ENCODE results near the gene KNL1.

The KNL1 gene

GRCh38 chr15:40684381-40684780, 90.3 kb downstream of the KNL1 start:
- no peak for TF ChIP-seq CTCF (IDR thresholded peaks at IDR 0.05; ENCODE audit: low read depth, low read length, missing control alignments)
- no peak for DNase-seq
- Histone ChIP-seq H3K27me3 (replicated peaks) (no peaks in the 10 kb centered on the region), H3K27ac (no peak overlapping the region), H3K36me3 (replicated peaks) (no peaks in the 10 kb centered on the region), H3K4me3 (ENCODE audit: low read depth, low read length) (no peak overlapping the region)
- in situ Hi-C loops (cut with HindIII; ENCODE audit: low pct_ligation_motif_present, low sequenced_read_pairs) = no loop called here

GRCh38 chr15:40685376-40685775, 91.3 kb downstream of the KNL1 start:
- no peak overlapping the region for H3K27ac ChIP-seq
- TF ChIP-seq CTCF (IDR thresholded peaks at IDR 0.05; ENCODE audit: low read depth, low read length, missing control alignments) = no peak
- DNase-seq = no peak

GRCh38 chr15:40688932-40689799, 95.1 kb downstream of the KNL1 start:
- no peaks in the 10 kb centered on the region for H3K36me3 ChIP-seq (replicated peaks)
- H3K4me3 ChIP-seq (ENCODE audit: low read depth, low read length) = no peak overlapping the region
- TF ChIP-seq CTCF (IDR thresholded peaks at IDR 0.05; ENCODE audit: low read depth, low read length, missing control alignments) = no peak
- no peaks in the 10 kb centered on the region for H3K27me3 ChIP-seq (replicated peaks)
- H3K27ac ChIP-seq = no peak overlapping the region
- in situ Hi-C loops (cut with HindIII; ENCODE audit: low pct_ligation_motif_present, low sequenced_read_pairs) = no loop called here
- no peak for DNase-seq

More at GRCh38 chr15:40685376-40685775, 91.3 kb downstream of the KNL1 start:
- no peak overlapping the region for H3K4me3 ChIP-seq (ENCODE audit: low read depth, low read length)
- H3K36me3 ChIP-seq (replicated peaks) = no peaks in the 10 kb centered on the region
- in situ Hi-C loops (cut with HindIII; ENCODE audit: low pct_ligation_motif_present, low sequenced_read_pairs) = no loop called here
- H3K27me3 ChIP-seq (replicated peaks) = no peaks in the 10 kb centered on the region

GRCh38 chr15:40691737-40692136, 97.7 kb downstream of the KNL1 start:
- H3K27ac ChIP-seq = no peak overlapping the region
- H3K36me3 ChIP-seq (replicated peaks) = no peaks in the 10 kb centered on the region
- in situ Hi-C loops (cut with HindIII; ENCODE audit: low pct_ligation_motif_present, low sequenced_read_pairs) = no loop called here
- H3K4me3 ChIP-seq (ENCODE audit: low read depth, low read length) = no peak overlapping the region
- TF ChIP-seq CTCF (IDR thresholded peaks at IDR 0.05; ENCODE audit: low read depth, low read length, missing control alignments) = no peak
- no peaks in the 10 kb centered on the region for H3K27me3 ChIP-seq (replicated peaks)
- no peak for DNase-seq

GRCh38 chr15:40693904-40694687, 100.0 kb downstream of the KNL1 start:
- DNase-seq = no peak
- peak overlapping the region; percentile 85 for H3K27ac ChIP-seq
- peak overlapping the region; percentile 97 for H3K4me3 ChIP-seq (ENCODE audit: low read depth, low read length)
- no peak for TF ChIP-seq CTCF (IDR thresholded peaks at IDR 0.05; ENCODE audit: low read depth, low read length, missing control alignments)
- H3K27me3 ChIP-seq (replicated peaks) = no peaks in the 10 kb centered on the region
- no peaks in the 10 kb centered on the region for H3K36me3 ChIP-seq (replicated peaks)
- in situ Hi-C loops (cut with HindIII; ENCODE audit: low pct_ligation_motif_present, low sequenced_read_pairs) = no loop called here
